Choroid plexus epithelial cell (primary cell): Measurements from ENCODE around the gene PGBD5.

Experiments
- DNase-seq: peaks from one replicate; pipeline ENCODE4 v3.0.0-alpha.2; 2010; ENCODE audit warnings: low read depth
- H3K4me3 ChIP-seq: 2 replicates; pipeline ENCODE4 v1.5.1; 2011; ENCODE audit warnings: low read depth, mild to moderate bottlenecking, control low read depth, low read length, moderate library complexity
- TF ChIP-seq, protein P1 (sequence below): conservative IDR thresholded peaks from 2 replicates; pipeline ENCODE4 v1.5.1; 2011; ENCODE audit warnings: low read depth, mild to moderate bottlenecking, control low read depth, inconsistent platforms, low read length, moderate library complexity

Gene PGBD5

DNA sequence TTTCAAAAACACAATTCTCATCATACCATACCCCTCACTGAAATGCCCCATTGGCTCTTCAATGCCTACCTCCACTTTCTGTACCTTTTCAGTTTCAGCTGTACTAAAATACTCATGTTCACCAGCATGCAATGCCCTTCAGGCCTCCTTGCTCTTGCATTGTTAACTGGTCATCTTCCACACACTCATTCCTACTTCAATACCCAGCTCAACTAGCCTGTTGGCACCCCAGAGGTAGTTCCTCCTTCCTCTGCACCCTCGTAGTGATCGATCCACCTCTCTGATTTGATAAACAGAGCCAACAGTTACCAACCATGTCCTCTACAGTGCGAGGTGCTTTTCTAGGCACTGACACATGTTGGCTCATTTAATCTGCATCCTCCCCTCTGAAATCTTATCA lies 46.7 kb downstream of the PGBD5 start:
- TF ChIP-seq, protein P1, sequence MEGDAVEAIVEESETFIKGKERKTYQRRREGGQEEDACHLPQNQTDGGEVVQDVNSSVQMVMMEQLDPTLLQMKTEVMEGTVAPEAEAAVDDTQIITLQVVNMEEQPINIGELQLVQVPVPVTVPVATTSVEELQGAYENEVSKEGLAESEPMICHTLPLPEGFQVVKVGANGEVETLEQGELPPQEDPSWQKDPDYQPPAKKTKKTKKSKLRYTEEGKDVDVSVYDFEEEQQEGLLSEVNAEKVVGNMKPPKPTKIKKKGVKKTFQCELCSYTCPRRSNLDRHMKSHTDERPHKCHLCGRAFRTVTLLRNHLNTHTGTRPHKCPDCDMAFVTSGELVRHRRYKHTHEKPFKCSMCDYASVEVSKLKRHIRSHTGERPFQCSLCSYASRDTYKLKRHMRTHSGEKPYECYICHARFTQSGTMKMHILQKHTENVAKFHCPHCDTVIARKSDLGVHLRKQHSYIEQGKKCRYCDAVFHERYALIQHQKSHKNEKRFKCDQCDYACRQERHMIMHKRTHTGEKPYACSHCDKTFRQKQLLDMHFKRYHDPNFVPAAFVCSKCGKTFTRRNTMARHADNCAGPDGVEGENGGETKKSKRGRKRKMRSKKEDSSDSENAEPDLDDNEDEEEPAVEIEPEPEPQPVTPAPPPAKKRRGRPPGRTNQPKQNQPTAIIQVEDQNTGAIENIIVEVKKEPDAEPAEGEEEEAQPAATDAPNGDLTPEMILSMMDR = no peak
- DNase-seq = no peak
- H3K4me3 ChIP-seq = no peak overlapping the region

DNA sequence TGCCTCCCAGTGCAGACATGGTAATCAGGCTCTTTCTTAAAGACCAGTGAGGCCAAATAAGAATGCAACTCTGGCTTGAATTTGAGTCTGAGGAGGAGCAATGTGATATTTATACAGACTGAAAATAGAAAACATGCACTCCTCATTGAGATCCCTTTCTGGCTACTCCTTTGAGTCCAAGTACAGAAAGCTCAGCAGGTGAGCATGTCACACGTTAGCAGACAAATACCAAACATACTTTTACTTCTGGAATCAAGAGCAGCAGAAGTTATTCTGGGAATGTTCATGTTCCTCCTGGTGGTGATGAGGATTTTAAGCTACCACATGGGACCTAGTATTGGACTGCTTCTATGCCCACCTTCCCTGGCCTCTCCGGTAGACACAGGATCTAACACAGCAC lies 48.3 kb downstream of the PGBD5 start:
- H3K4me3 ChIP-seq = no peak overlapping the region
- TF ChIP-seq, protein P1 = no peak
- no peak for DNase-seq

DNA sequence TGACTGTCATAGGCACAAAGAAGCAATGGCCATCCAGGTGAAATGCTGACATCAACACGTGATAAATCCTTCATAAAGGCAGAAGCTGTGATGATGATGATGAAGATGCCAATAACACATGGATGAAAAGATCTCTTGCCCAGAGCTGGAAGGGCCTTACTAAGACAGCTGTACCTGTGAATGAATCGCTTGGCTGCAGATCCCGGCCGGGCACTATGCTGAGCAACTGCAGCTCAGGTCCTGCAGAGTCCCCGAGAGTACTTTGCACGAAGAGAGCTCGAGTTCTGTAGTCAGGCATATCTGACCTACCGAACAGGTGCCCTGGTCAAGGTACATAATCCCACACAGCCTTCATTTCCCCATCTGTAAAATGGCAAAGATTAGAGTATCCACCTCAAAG lies 48.8 kb downstream of the PGBD5 start:
- no peak for DNase-seq
- no peak overlapping the region for H3K4me3 ChIP-seq
- TF ChIP-seq, protein P1 = no peak

DNA sequence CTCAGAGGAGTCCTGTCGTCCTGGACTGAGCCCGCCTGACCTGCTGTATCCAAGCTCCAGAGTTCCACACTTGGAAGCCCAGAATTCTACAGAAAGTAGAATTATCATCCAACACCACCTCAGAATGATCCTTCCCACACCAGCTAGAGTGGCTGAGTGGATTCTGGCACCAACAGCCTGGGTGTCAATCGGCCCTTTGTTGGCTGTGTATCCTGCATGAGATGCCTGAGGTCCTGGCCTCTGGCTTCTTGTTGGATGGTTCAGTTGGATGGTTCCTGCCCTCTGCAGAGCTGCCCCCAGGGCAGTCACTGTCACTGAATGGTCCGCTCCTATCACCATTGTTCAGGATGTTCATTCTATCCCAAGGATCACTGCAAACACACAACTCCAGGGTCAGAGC lies 49.8 kb downstream of the PGBD5 start:
- DNase-seq = no peak
- no peak overlapping the region for H3K4me3 ChIP-seq
- TF ChIP-seq, protein P1 = no peak

DNA sequence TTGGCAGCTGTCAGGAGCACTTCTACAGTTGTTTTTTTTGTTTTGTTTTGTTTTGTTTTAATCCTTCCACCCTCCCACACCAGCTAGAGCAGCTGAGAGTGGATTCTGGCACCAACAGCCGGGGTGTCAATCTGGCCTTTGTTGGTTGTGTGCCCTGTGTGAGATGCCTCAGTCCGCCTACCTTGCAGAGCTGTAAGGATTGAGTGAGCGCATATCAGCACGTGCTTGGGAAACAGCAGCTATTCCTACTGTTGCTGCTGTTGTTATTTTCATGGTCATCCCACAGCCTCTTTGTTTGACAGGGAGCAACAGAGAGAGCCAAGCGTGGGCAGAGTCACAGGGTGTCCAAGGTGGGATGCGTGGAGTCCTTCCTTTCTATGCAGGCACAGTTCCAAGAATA lies 50.4 kb downstream of the PGBD5 start:
- TF ChIP-seq, protein P1 = no peak
- no peak for DNase-seq
- no peak overlapping the region for H3K4me3 ChIP-seq

DNA sequence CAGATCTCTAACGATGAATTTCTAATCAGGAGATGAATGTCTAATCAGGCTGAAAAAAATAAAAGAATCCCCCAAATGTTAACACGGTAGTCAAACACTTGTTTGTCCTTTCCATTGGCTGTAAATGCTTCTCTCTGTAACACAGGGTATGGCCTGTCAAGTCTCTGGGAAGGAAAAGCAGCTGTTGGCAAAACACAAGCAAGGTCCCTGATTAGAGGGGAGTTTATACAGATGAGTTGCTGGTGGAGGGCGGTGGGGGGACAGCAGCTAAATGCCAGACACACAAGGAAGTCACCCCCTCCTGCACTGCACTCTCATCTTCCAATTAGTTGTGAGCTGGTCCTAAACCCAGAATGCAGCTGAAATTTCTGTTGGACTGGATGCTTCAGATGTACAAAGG lies 51.0 kb downstream of the PGBD5 start:
- no peak for DNase-seq
- TF ChIP-seq, protein P1 = no peak
- no peak overlapping the region for H3K4me3 ChIP-seq

DNA sequence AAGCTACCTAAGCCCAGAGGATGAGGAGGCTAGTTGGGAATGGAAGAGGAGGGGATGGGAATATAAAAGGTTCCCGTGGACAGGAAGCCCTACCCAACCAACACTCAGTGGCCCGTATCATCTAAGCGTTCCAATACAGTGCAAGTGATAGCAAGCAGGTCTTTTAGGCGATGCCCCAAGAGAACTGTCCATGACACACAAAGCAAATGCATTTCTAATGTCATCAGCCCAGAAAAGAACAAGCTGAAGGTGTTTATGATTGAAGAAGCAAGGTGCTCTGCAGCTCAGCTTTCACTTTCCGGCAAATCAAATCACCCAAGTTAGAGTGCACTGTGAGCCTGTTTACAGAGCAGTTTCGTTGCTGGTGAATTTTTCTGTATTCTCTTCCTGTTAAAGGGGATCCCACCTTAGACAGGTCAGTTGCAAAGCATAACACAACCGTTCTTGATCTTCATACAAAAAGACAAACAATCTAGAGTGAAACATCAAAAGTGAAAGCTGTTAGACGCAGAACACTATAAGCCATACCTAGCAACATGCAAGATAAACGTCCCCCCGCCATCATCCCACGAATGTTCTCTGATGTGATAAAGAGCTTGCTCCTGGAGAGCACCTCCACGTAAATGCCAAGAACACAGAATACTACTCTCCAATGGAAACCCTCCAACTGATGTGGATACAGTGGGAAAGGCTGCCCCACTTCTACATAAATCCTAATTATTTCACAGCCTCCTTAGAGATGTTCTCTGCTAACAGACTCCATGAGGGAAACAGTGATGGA lies 54.0 kb downstream of the PGBD5 start:
- DNase-seq = no peak
- TF ChIP-seq, protein P1 = no peak
- H3K4me3 ChIP-seq = no peak overlapping the region
